HepG2 (cell line): ENCODE results near the gene XRCC3. TPM values are rescaled to one million over a fixed set of nuclear protein-coding genes. Genes with fewer than 3 reads are reported as not detected.

Experiments used
- ATAC-seq: fragments of 200-7000 bp; cut with Tn5 transposase; 3 replicates; pipeline ENCODE4 v1.9.1; 2020; ENCODE audit warnings: mild to moderate bottlenecking, moderate library complexity
- BruUV-seq: library from RNA; stranded (reverse); fragments of 400-500 nt; replicated peaks from 2 replicates; lab custom pipeline; 2021; lab: Mats Ljungman, UMichigan
- CTCF ChIA-PET: fragments of 300-600 bp; formaldehyde crosslinking; extraction: SDS; loops from one replicate; lab custom pipeline; 2021; ENCODE audit warnings: low total read pairs, inconsistent platforms, low intra/inter-chr PET ratio; lab: Yijun Ruan, JAX
- POLR2A ChIA-PET: fragments of 350-600 bp; sonication (Branson Sonifier 250); formaldehyde crosslinking; loops from one replicate; lab custom pipeline; 2020; ENCODE audit warnings: antibody characterized with exemption, inconsistent platforms; lab: Yijun Ruan, JAX
- DNase-seq: peaks from one replicate; pipeline ENCODE4 v3.0.0-alpha.2; 2015; ENCODE audit warnings: low spot score
- FAIRE-seq: peaks from 3 replicates; lab custom pipeline; 2011; peaks lifted over from hg19 to GRCh38; lab: Jason Lieb, UNC
- H2AFZ ChIP-seq: one replicate; pipeline ENCODE4 v1.6.1; 2011; ENCODE audit warnings: low read length, inconsistent platforms
- H3K27ac ChIP-seq: fragments of 300-600 bp; 3 replicates; pipeline ENCODE4 v1.8.0; 2011; ENCODE audit warnings: mixed run types, mild to moderate bottlenecking, mixed read lengths, low read length, inconsistent platforms; ENCODE audit not compliant: insufficient read depth; ENCODE audit errors: extremely low read length
- H3K27me3 ChIP-seq, 2 experiments: fragments of 200-600 bp in 1 of 2; 2 replicates in 1 of 2; 3 replicates in 1 of 2; pipeline versions ENCODE4 v1.6.0 to v1.8.0; 2011; ENCODE audit warnings: low read length in 2 of 2, mild to moderate bottlenecking in 2 of 2, moderate library complexity in 2 of 2, inconsistent platforms in 1 of 2; ENCODE audit not compliant: insufficient read depth in 2 of 2, control insufficient read depth in 1 of 2
- H3K36me3 ChIP-seq, 2 experiments: fragments of 200-600 bp in 1 of 2; replicated peaks in 1 of 2; 2 replicates in 1 of 2; 3 replicates in 1 of 2; pipeline versions ENCODE4 v1.5.1 to v1.8.0; 2011; ENCODE audit warnings: low read length in 2 of 2, inconsistent platforms in 1 of 2; ENCODE audit not compliant: insufficient read depth in 2 of 2, control insufficient read depth in 1 of 2
- H3K4me1 ChIP-seq: 2 replicates; pipeline ENCODE4 v1.5.1; 2012; ENCODE audit warnings: low read length, inconsistent platforms; ENCODE audit not compliant: insufficient read depth
- H3K4me2 ChIP-seq: 2 replicates; pipeline ENCODE4 v1.6.0; 2011; ENCODE audit warnings: low read depth, low read length, inconsistent platforms
- H3K4me3 ChIP-seq, 3 experiments: fragments of 200-600 bp in 1 of 3; sonication (generic), shearing (Covaris generic) in 1 of 3; replicated peaks in 1 of 3; 2 replicates each; pipeline ENCODE4 v1.5.1; 2011 to 2016; ENCODE audit warnings: low read length in 3 of 3, inconsistent platforms in 2 of 3, low read depth in 2 of 3, mild to moderate bottlenecking in 2 of 3, control low read depth in 1 of 3, mixed read lengths in 1 of 3; ENCODE audit not compliant: insufficient read depth in 1 of 3
- H3K79me2 ChIP-seq: one replicate; pipeline ENCODE4 v1.6.1; 2011; ENCODE audit warnings: low read length, inconsistent platforms; ENCODE audit not compliant: insufficient read depth
- H3K9ac ChIP-seq: 2 replicates; pipeline ENCODE4 v1.6.0; 2011; ENCODE audit warnings: mild to moderate bottlenecking, low read depth, low read length, inconsistent platforms; ENCODE audit not compliant: insufficient read depth
- H3K9me3 ChIP-seq: 2 replicates; pipeline ENCODE4 v1.5.1; 2012; ENCODE audit warnings: mild to moderate bottlenecking, low read length
- H4K20me1 ChIP-seq: 2 replicates; pipeline ENCODE4 v1.6.0; 2011; ENCODE audit warnings: inconsistent platforms, mild to moderate bottlenecking, low read length, moderate library complexity; ENCODE audit not compliant: insufficient read depth
- ARID2 ChIP-seq: sonication (generic); formaldehyde crosslinking; IDR thresholded peaks from 2 replicates; pipeline ENCODE4 v1.8.1; 2022; ENCODE audit warnings: mild to moderate bottlenecking, missing genetic modification reagents, borderline replicate concordance
- BRF2 ChIP-seq: sonication (generic); formaldehyde crosslinking; IDR thresholded peaks from 2 replicates; pipeline ENCODE4 v1.8.1; 2022; ENCODE audit warnings: mild to moderate bottlenecking, missing genetic modification reagents
- DRAP1 ChIP-seq: IDR thresholded peaks from 2 replicates; pipeline ENCODE4 v1.6.1; 2016; ENCODE audit warnings: missing genetic modification reagents, missing compliant biosample characterization
- GABPA ChIP-seq, 2 experiments: IDR thresholded peaks; 2 replicates each; pipeline ENCODE4 v1.6.1; 2011 to 2016; ENCODE audit warnings: low read depth in 2 of 2, low read length in 1 of 2, missing biosample characterization in 1 of 2, missing genetic modification characterization in 1 of 2
- HNRNPL ChIP-seq: fragments of 200-400 bp; formaldehyde crosslinking; IDR thresholded peaks from 2 replicates; pipeline ENCODE4 v1.6.1; 2017; ENCODE audit warnings: mild to moderate bottlenecking, low read depth, low read length
- MBD4 ChIP-seq: IDR thresholded peaks from 2 replicates; pipeline ENCODE4 v1.6.1; 2012; ENCODE audit warnings: low read length, inconsistent platforms, borderline replicate concordance
- MED8 ChIP-seq: sonication (generic); formaldehyde crosslinking; IDR thresholded peaks from 2 replicates; pipeline ENCODE4 v1.8.1; 2023; ENCODE audit warnings: mild to moderate bottlenecking, missing genetic modification reagents; ENCODE audit not compliant: insufficient replicate concordance
- NCOA2 ChIP-seq: sonication (generic); formaldehyde crosslinking; IDR thresholded peaks from 2 replicates; pipeline ENCODE4 v1.8.0; 2022; ENCODE audit warnings: inconsistent platforms
- RBAK ChIP-seq: sonication (generic); formaldehyde crosslinking; IDR thresholded peaks from 2 replicates; pipeline ENCODE4 v1.5.1; 2020; ENCODE audit warnings: mild to moderate bottlenecking, missing genetic modification reagents
- TCF7L2 ChIP-seq: IDR thresholded peaks from 2 replicates; pipeline ENCODE4 v1.6.1; 2011; ENCODE audit warnings: mild to moderate bottlenecking, low read depth, low read length, moderate library complexity
- TOE1 ChIP-seq: sonication (generic); formaldehyde crosslinking; IDR thresholded peaks from 2 replicates; pipeline ENCODE4 v1.4.0; 2020; ENCODE audit warnings: mild to moderate bottlenecking, missing genetic modification reagents
- U2AF2 ChIP-seq: fragments of 200-400 bp; formaldehyde crosslinking; IDR thresholded peaks from 2 replicates; pipeline ENCODE4 v1.6.1; 2017; ENCODE audit warnings: low read depth, mild to moderate bottlenecking, low read length
- ZC3H4 ChIP-seq: sonication (generic); formaldehyde crosslinking; IDR thresholded peaks from 2 replicates; pipeline ENCODE4 v1.4.0; 2020; ENCODE audit warnings: missing genetic modification reagents, borderline replicate concordance
- ZNF101 ChIP-seq: sonication (generic); formaldehyde crosslinking; IDR thresholded peaks from 2 replicates; pipeline ENCODE4 v1.4.0; 2020; ENCODE audit warnings: mild to moderate bottlenecking, low read depth, missing genetic modification reagents, borderline replicate concordance
- ZNF180 ChIP-seq: sonication (generic); formaldehyde crosslinking; IDR thresholded peaks from 2 replicates; pipeline ENCODE4 v1.4.0; 2020; ENCODE audit warnings: low read depth, missing genetic modification reagents, borderline replicate concordance
- ZNF362 ChIP-seq: sonication (generic); formaldehyde crosslinking; IDR thresholded peaks from 2 replicates; pipeline ENCODE4 v1.4.0; 2020; ENCODE audit warnings: missing genetic modification reagents, mild to moderate bottlenecking, borderline replicate concordance
- ZNF513 ChIP-seq: sonication (generic); formaldehyde crosslinking; conservative IDR thresholded peaks from 2 replicates; pipeline ENCODE4 v1.5.0; 2020; ENCODE audit warnings: missing genetic modification reagents
- ZNF670 ChIP-seq: sonication (generic); formaldehyde crosslinking; IDR thresholded peaks from 2 replicates; pipeline ENCODE4 v1.8.0; 2022; ENCODE audit warnings: mild to moderate bottlenecking, missing genetic modification reagents, borderline replicate concordance
- ZSCAN9 ChIP-seq: IDR thresholded peaks from 2 replicates; pipeline ENCODE4 v1.6.1; 2016; ENCODE audit warnings: borderline replicate concordance
- WGBS: methylation state at CpG from one replicate; pipeline ENCODE4 v1.1.6; 2017; ENCODE audit warnings: low lambda C conversion rate; 5-methylcytosine and 5-hydroxymethylcytosine counted together
- in situ Hi-C: cut with HindIII; loops from 2 replicates; pipeline ENCODE4 v1.10.0; 2017; ENCODE audit warnings: low pct_unique_long_range_greater_than_20kb; ENCODE audit not compliant: extremely low pct_ligation_motif_present
- intact Hi-C: fragments of 100-400 bp; cut with micrococcal nuclease; formaldehyde crosslinking; loops from one replicate; pipeline ENCODE4 v1.10.0; 2022; ENCODE audit not compliant: unreplicated experiment
- polyA plus RNA-seq, 8 experiments: library from polyadenylated mRNA; depleted of rRNA in 3 of 8; stranded (reverse) in 7 of 8; unstranded in 1 of 8; fragments of >200 nt; fragmentation: Illumina TruSeq in 4 of 8; extraction: Trizol in 4 of 8; gene quantifications; 2 replicates each; pipeline versions ENCODE4 v1.2.1 to v1.2.3, GENCODE V29; 2011 to 2016; ENCODE audit warnings: low read depth in 4 of 8, missing spikeins in 1 of 8, mixed read lengths in 1 of 8; ENCODE audit not compliant: insufficient read depth in 1 of 8
- total RNA-seq, 5 experiments: library from RNA; depleted of rRNA; stranded (reverse); fragments of >200 nt; fragmentation: Illumina TruSeq; extraction: Trizol; gene quantifications; 2 replicates each; pipeline ENCODE4 v1.2.3, GENCODE V29; 2016; ENCODE audit warnings: low read depth in 1 of 5
- TF ChIP-seq, protein P1 (sequence below): sonication (generic); formaldehyde crosslinking; IDR thresholded peaks from 2 replicates; pipeline ENCODE4 v1.4.0; 2020; ENCODE audit warnings: missing genetic modification reagents

The XRCC3 gene
- total and polyA plus RNA-seq, 2 of the 13 experiments (the other 11 are each of a cell fraction or from before 2014, with no cell fraction given) = 5.4 to 25.8 TPM

- Histone ChIP-seq H3K4me2 (no peak overlapping the region), H4K20me1 (no peaks in the 10 kb centered on the region), H3K27me3 (no peaks in the 10 kb centered on the region), H3K4me3 (no peak overlapping the region), H3K36me3 (peaks cover 16 to 59% of the 10 kb centered on the region in 2 experiments), H3K79me2 (no peaks in the 10 kb centered on the region), H2AFZ (no peak overlapping the region), H3K4me1 (no peaks in the 10 kb centered on the region), H3K27ac (no peak overlapping the region), H3K9ac (no peak overlapping the region), H3K9me3 (no peaks in the 10 kb centered on the region)
- 94% methylated on average over 22 of the region's 22 CpGs for WGBS
- in situ Hi-C loops = no loop called here
- DNase-seq = no peak
- POLR2A ChIA-PET = no interaction called here
- intact Hi-C loops = no loop called here
- CTCF ChIA-PET = no interaction called here
- no TSS peak for BruUV-seq
- no peak for FAIRE-seq
- TF ChIP-seq ZNF670 (CRISPR knock-in tag) = no peak
- no peak for TF ChIP-seq DRAP1 (CRISPR knock-in tag)
- TF ChIP-seq ZNF101 = no peak
- no peak for TF ChIP-seq RBAK (CRISPR knock-in tag)
- TF ChIP-seq BRF2 (CRISPR knock-in tag) = no peak
- TF ChIP-seq MED8 (CRISPR knock-in tag) = no peak
- no peak for TF ChIP-seq TOE1 (CRISPR knock-in tag)
- no peak for TF ChIP-seq ARID2 (CRISPR knock-in tag)
- no peak for TF ChIP-seq ZNF180 (CRISPR knock-in tag)
- no peak for TF ChIP-seq MBD4
- no peak for TF ChIP-seq HNRNPL
- no peak for TF ChIP-seq ZC3H4 (CRISPR knock-in tag)
- TF ChIP-seq, protein P1, sequence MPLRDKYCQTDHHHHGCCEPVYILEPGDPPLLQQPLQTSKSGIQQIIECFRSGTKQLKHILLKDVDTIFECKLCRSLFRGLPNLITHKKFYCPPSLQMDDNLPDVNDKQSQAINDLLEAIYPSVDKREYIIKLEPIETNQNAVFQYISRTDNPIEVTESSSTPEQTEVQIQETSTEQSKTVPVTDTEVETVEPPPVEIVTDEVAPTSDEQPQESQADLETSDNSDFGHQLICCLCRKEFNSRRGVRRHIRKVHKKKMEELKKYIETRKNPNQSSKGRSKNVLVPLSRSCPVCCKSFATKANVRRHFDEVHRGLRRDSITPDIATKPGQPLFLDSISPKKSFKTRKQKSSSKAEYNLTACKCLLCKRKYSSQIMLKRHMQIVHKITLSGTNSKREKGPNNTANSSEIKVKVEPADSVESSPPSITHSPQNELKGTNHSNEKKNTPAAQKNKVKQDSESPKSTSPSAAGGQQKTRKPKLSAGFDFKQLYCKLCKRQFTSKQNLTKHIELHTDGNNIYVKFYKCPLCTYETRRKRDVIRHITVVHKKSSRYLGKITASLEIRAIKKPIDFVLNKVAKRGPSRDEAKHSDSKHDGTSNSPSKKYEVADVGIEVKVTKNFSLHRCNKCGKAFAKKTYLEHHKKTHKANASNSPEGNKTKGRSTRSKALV (CRISPR knock-in tag) = no peak
- TF ChIP-seq ZNF513 (CRISPR knock-in tag) = no peak
- no peak for TF ChIP-seq GABPA (IDR thresholded peaks at IDR 0.05; ENCODE audit: low read depth, low read length)
- TF ChIP-seq GABPA (CRISPR knock-in tag; IDR thresholded peaks at IDR 0.05; ENCODE audit: low read depth) = no peak
- TF ChIP-seq TCF7L2 = no peak
- no peak for TF ChIP-seq NCOA2
- no peak for TF ChIP-seq U2AF2
- no peak for TF ChIP-seq ZSCAN9
- TF ChIP-seq ZNF362 = no peak
- ATAC-seq = no peak
Observed at GRCh38 chr14:103693515-103693914, 21.7 kb downstream of the XRCC3 start.
